GM18868 (cell line): ENCODE results near the gene TNS2.
"Not testable (repeated sequence)": the region's sequence is repeated elsewhere in the genome, so short reads cannot be mapped to it uniquely, and the experiment has no call there.

Experiments
- ATAC-seq: cut with Tn5 transposase; IDR thresholded peaks from one replicate; pipeline ENCODE4 v1.9.1; 2021; ENCODE audit warnings: mild to moderate bottlenecking, moderate library complexity; ENCODE audit not compliant: unreplicated experiment

TNS2 gene

DNA sequence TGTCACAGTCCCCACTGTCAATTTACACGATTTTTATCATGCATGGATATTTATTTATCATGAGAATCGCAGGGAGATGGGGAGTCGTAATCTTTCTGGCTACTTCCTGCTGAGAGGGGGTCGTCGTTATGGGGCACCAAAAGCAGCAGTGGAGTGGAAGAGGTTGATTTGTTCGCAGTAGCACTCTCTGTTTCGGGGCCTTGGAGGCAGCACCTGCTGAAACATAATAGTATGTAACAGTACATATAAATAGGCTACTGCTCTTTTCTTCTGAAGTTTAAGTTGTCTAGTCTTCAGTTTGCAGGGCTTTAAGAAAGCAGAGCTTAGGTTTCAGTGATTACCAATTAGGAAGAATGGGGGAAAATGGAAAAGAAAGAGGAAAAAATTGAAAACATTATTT is 57.3 kb downstream of the TNS2 start:
- ATAC-seq = no peak

DNA sequence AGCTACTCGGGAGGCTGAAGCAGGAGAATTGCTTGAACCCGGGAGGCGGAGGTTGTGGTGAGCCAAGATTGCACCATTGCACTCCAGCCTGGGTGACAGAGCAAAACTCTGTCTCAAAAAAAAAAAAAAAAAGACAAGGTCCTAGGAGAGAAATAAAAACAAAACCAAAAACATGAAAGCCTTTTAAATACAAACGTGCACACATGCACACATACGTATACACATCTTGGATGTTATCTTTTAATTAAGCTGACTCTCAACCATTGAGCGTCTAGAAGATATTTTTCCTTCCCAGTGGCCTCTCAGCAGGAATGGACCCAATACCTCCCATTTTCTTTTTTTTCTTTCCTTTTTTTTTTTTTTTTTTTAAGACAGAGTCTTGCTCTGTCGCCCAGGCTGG is 62.6 kb downstream of the TNS2 start:
- ATAC-seq = not testable (repeated sequence)

DNA sequence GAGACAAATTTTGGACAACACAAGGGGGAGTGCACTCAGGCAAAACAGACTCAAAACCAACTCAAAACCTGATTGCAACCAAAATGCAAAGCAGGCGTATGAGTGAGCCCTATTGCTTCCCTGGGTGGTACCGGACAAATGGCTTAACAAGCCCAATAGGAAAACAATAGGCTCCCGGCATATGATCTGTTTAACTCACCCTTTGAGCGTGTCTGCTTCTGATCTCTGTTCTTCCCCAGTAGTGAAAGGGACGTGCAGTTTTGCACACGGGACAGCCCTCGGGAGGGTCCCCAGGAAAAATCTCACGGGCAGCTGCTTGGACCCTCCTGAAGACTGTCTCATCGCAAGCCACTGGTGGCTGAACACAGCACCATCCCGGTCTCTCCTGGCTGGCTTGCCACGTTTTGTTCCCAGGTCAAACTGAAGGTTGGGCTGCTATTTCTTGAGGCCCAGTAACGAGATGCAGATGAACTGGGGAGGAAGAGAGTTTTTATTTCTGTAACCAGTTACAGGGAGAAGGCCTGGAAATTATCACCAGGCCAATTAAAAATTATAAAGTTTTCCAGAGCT is 63.4 kb downstream of the TNS2 start:
- no peak for ATAC-seq

- no peak for ATAC-seq
Observed at GRCh38 chr12:53113951-53114350, 64.1 kb downstream of the TNS2 start.
